Endothelial cell of umbilical vein (primary cell): ENCODE measurements around the gene CCNA1. TPM values are rescaled to one million over a fixed set of nuclear protein-coding genes. Genes with fewer than 3 reads are reported as not detected.

Experiments
- BruUV-seq: library from RNA; stranded (reverse); fragments of 400-500 nt; replicated peaks from 2 replicates; lab custom pipeline; 2021; lab: Mats Ljungman, UMichigan
- CTCF ChIA-PET: fragments of 300-600, 350-600 bp; sonication (Branson Sonifier 250); formaldehyde crosslinking; loops from one replicate; lab custom pipeline; 2021; ENCODE audit warnings: antibody characterized with exemption, inconsistent platforms; lab: Charles Lee
- POLR2A ChIA-PET: fragments of 300-600, 350-600 bp; sonication (Branson Sonifier 250); formaldehyde crosslinking; loops from one replicate; lab custom pipeline; 2021; ENCODE audit warnings: antibody characterized with exemption, inconsistent platforms; lab: Charles Lee
- DNase-seq: peaks from one replicate; pipeline ENCODE4 v3.0.0-alpha.2; 2011; ENCODE audit warnings: low read depth, low spot score
- FAIRE-seq: peaks from 2 replicates; lab custom pipeline; 2011; peaks lifted over from hg19 to GRCh38; lab: Jason Lieb, UNC
- H2AFZ ChIP-seq: 2 replicates; pipeline ENCODE4 v1.6.0; 2012; ENCODE audit warnings: low read depth, low read length, control low read depth, inconsistent platforms
- H3K27ac ChIP-seq: 2 replicates; pipeline ENCODE4 v1.5.1; 2011; ENCODE audit warnings: low read depth, mild to moderate bottlenecking, control low read depth, low read length, moderate library complexity; ENCODE audit not compliant: insufficient read depth
- H3K27me3 ChIP-seq, 2 experiments: 2 replicates each; pipeline versions ENCODE4 v1.6.0 to v1.6.1; 2011; ENCODE audit warnings: low read length in 2 of 2, mixed read lengths in 1 of 2; ENCODE audit not compliant: control insufficient read depth in 2 of 2, insufficient read depth in 2 of 2
- H3K36me3 ChIP-seq, 2 experiments: 2 replicates in 1 of 2; 3 replicates in 1 of 2; pipeline ENCODE4 v1.5.1; 2011; ENCODE audit warnings: low read length in 2 of 2, mild to moderate bottlenecking in 1 of 2, moderate library complexity in 1 of 2; ENCODE audit not compliant: control insufficient read depth in 2 of 2, insufficient read depth in 2 of 2; ENCODE audit errors: extremely low read depth in 1 of 2
- H3K4me1 ChIP-seq: 3 replicates; pipeline ENCODE4 v1.5.1; 2011; ENCODE audit warnings: mild to moderate bottlenecking, low read length; ENCODE audit not compliant: control insufficient read depth, insufficient read depth; ENCODE audit errors: extremely low read depth
- H3K4me2 ChIP-seq: 2 replicates; pipeline ENCODE4 v1.6.1; 2011; ENCODE audit warnings: low read length, control low read depth, mixed read lengths; ENCODE audit not compliant: insufficient read depth
- H3K4me3 ChIP-seq, 3 experiments: fragments of 200-600 bp in 1 of 3; sonication (generic), shearing (Covaris generic) in 1 of 3; replicated peaks in 1 of 3; 2 replicates each; pipeline ENCODE4 v1.5.1; 2011 to 2016; ENCODE audit warnings: control low read depth in 3 of 3, low read length in 3 of 3, mild to moderate bottlenecking in 2 of 3, inconsistent platforms in 1 of 3, low read depth in 1 of 3, moderate library complexity in 1 of 3; ENCODE audit not compliant: insufficient read depth in 1 of 3
- H3K79me2 ChIP-seq: 2 replicates; pipeline ENCODE4 v1.6.0; 2012; ENCODE audit warnings: low read length, inconsistent platforms; ENCODE audit not compliant: control insufficient read depth, insufficient read depth
- H3K9ac ChIP-seq: replicated peaks from 2 replicates; pipeline ENCODE3; 2011; ENCODE audit warnings: low read length, control low read depth; ENCODE audit not compliant: insufficient read depth; ENCODE audit errors: extremely low read depth
- H3K9me1 ChIP-seq: replicated peaks from 3 replicates; pipeline ENCODE4 v1.6.0; 2011; ENCODE audit warnings: mild to moderate bottlenecking, low read length; ENCODE audit not compliant: control insufficient read depth, insufficient read depth; ENCODE audit errors: extremely low read depth
- H3K9me3 ChIP-seq: replicated peaks from 2 replicates; pipeline ENCODE4 v1.5.1; 2012; ENCODE audit warnings: low read length, inconsistent platforms; ENCODE audit not compliant: control insufficient read depth, insufficient read depth
- H4K20me1 ChIP-seq: replicated peaks from 2 replicates; pipeline ENCODE3; 2011; ENCODE audit warnings: mild to moderate bottlenecking, low read length; ENCODE audit not compliant: control insufficient read depth, insufficient read depth; ENCODE audit errors: extremely low read depth
- CTCF ChIP-seq, 2 donors: IDR thresholded peaks; 1 replicate in 1 of 2; 2 replicates in 1 of 2; pipeline ENCODE4 v1.5.1; 2011; ENCODE audit warnings: low read length in 2 of 2, mild to moderate bottlenecking in 2 of 2, moderate library complexity in 2 of 2, control low read depth in 1 of 2, inconsistent platforms in 1 of 2, low read depth in 1 of 2; ENCODE audit not compliant: insufficient read depth in 1 of 2; ENCODE audit errors: extremely low read depth in 1 of 2
- GATA2 ChIP-seq: IDR thresholded peaks from 2 replicates; pipeline ENCODE4 v1.7.0; 2011; ENCODE audit warnings: low read depth, mild to moderate bottlenecking, moderate library complexity, mixed read lengths, low read length; ENCODE audit not compliant: insufficient read length, insufficient read depth
- POLR2AphosphoS5 ChIP-seq: IDR thresholded peaks from 2 replicates; pipeline ENCODE4 v1.6.1; 2012; ENCODE audit warnings: low read depth, mild to moderate bottlenecking, control low read depth, low read length, moderate library complexity; ENCODE audit not compliant: insufficient read depth
- dilution Hi-C: fragments of 300-500 bp; cut with MboI; formaldehyde crosslinking; loops from one replicate; pipeline ENCODE4 v1.15.0; 2019; ENCODE audit warnings: low sequenced_read_pairs; ENCODE audit not compliant: extremely low pct_ligation_motif_present
- intact Hi-C: fragments of 100-400 bp; cut with micrococcal nuclease; formaldehyde crosslinking; loops from one replicate; pipeline ENCODE4 v1.10.0; 2022
- polyA plus RNA-seq, 4 experiments: library from polyadenylated mRNA; depleted of rRNA in 3 of 4; stranded (reverse) in 3 of 4; unstranded in 1 of 4; fragments of >200 nt; gene quantifications; 2 replicates each; pipeline versions ENCODE4 v1.2.1 to v1.2.3, GENCODE V29; 2011 to 2012; ENCODE audit warnings: missing spikeins in 1 of 4
- total RNA-seq: library from RNA; stranded (reverse); gene quantifications from 2 replicates; pipeline ENCODE4 v1.2.3, GENCODE V29; 2021
- TF ChIP-seq, protein P1 (sequence below): IDR thresholded peaks from 2 replicates; pipeline ENCODE4 v1.6.1; 2011; ENCODE audit not compliant: insufficient read depth, insufficient read length

CCNA1 gene
- total and polyA plus RNA-seq, 2 donors (not counting 3 experiments of a cell fraction or from before 2014, with no cell fraction given): 0.46 to 2.8 TPM

DNA sequence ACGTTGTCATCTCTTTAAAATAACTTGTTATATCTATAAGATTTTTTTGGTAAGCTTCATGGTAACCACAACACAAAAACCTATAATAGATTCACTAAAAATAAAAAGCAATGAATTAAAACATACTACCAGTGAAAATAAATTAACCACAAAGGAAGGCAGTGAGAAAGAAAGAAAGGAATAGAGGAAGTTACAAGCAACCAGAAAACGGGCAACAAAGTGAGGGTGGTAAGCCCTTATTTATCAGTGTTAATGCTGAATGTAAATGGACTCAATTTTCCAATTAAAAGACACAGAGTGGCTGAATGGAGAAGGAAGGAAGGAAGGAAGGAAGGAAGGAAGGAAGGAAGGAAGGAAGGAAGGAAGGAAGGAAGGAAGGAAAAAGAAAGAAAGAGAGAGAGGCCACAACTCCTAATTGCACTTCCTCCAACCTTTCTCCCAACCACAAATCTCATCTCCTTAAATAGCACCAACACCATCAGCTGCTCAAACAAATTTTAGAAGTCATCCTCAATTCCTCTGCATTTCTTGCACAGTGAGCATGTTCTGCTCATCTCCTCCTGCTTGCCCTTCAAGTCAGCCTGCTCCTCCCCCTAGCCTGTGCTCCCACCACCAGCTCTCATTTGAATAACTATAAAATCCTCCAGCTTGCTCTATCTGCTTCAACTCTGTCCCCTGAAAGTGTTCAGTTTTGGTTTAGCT, 48.6 kb downstream of the CCNA1 start:
- CTCF ChIA-PET: interaction anchor here (0.6 to 1.1 kb wide), 4 partner anchors 17 to 98 kb away, joined by 3 read pairs; no protein-coding TSS in a partner anchor

More for the DNA sequence above, 48.6 kb downstream of the CCNA1 start:
- FAIRE-seq: no peak
- Histone ChIP-seq H3K79me2 (no peaks in the 10 kb centered on the region), H3K4me3 (no peak overlapping the region), H3K4me2 (no peak overlapping the region), H3K9me1 (no peaks in the 10 kb centered on the region), H2AFZ (no peak overlapping the region), H3K4me1 (no peaks in the 10 kb centered on the region), H3K27me3 (peaks cover 4 to 13% of the 10 kb centered on the region in 2 experiments), H3K36me3 (no peaks in the 10 kb centered on the region), H3K27ac (no peak overlapping the region), H3K9ac (no peak overlapping the region), H3K9me3 (no peaks in the 10 kb centered on the region), H4K20me1 (no peaks in the 10 kb centered on the region)
- DNase-seq: no peak
- POLR2A ChIA-PET: no interaction called here
- dilution Hi-C loops (no loop called here), intact Hi-C loops (no loop called here)
- no TSS peak for BruUV-seq
- TF ChIP-seq GATA2 (no peak), CTCF (IDR thresholded peaks at IDR 0.05; ENCODE audit: extremely low read depth in 1 of 2, insufficient read depth in 1 of 2, low read depth in 1 of 2, low read length in 2 of 2) (no peak), POLR2AphosphoS5 (no peak)
- TF ChIP-seq, protein P1, sequence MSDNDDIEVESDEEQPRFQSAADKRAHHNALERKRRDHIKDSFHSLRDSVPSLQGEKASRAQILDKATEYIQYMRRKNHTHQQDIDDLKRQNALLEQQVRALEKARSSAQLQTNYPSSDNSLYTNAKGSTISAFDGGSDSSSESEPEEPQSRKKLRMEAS: no peak
